ENCODE measurements around the gene SMIM1.

SMIM1 gene

GRCh38 chr1:3729594-3730542 lies 42.7 kb upstream of the SMIM1 start:
- DNase-seq (ENCODE audit: low spot score): no peak
- no peak for TF ChIP-seq CTCF (IDR thresholded peaks at IDR 0.05; ENCODE audit: extremely low read depth, missing control alignments)

- no peak for DNase-seq (ENCODE audit: low spot score)
- no peak for TF ChIP-seq CTCF (IDR thresholded peaks at IDR 0.05; ENCODE audit: extremely low read depth, missing control alignments)
These were observed 41.9 kb upstream of the SMIM1 start for GRCh38 chr1:3730543-3731247.

GRCh38 chr1:3731583-3732433 lies 40.7 kb upstream of the SMIM1 start:
- TF ChIP-seq CTCF (IDR thresholded peaks at IDR 0.05; ENCODE audit: extremely low read depth, missing control alignments): no peak
- DNase-seq (ENCODE audit: low spot score): no peak

- TF ChIP-seq CTCF (IDR thresholded peaks at IDR 0.05; ENCODE audit: extremely low read depth, missing control alignments): no peak
- DNase-seq (ENCODE audit: low spot score): no peak
These were observed 40.0 kb upstream of the SMIM1 start for GRCh38 chr1:3732434-3733093.

GRCh38 chr1:3733094-3733882 lies 39.3 kb upstream of the SMIM1 start:
- DNase-seq (ENCODE audit: low spot score): no peak
- no peak for TF ChIP-seq CTCF (IDR thresholded peaks at IDR 0.05; ENCODE audit: extremely low read depth, missing control alignments)

- no peak for DNase-seq (ENCODE audit: low spot score)
- TF ChIP-seq CTCF (IDR thresholded peaks at IDR 0.05; ENCODE audit: extremely low read depth, missing control alignments): no peak
These were observed 38.5 kb upstream of the SMIM1 start for GRCh38 chr1:3733883-3734589.

Data from GM20000 (cell line).